SU-DHL-6 (cell line): Measurements from ENCODE around the gene MAPK8IP1.

ENCODE experiments used
- EZH2phosphoT487 ChIP-seq: fragments of 200-600 bp; sonication (generic), shearing (Covaris generic); conservative IDR thresholded peaks from 2 replicates; pipeline ENCODE4 v1.6.1; 2018; ENCODE audit warnings: mild to moderate bottlenecking, antibody characterized with exemption, low read length, moderate library complexity, mixed read lengths
- TF ChIP-seq, protein P1 (sequence below): fragments of 200-600 bp; sonication (generic); IDR thresholded peaks from one replicate; pipeline ENCODE4 v1.5.1; 2017; ENCODE audit warnings: antibody characterized with exemption, mild to moderate bottlenecking, low read length, moderate library complexity; ENCODE audit not compliant: insufficient read depth, poor library complexity, severe bottlenecking

GRCh38 chr11:45889966-45890365 lies 4.5 kb downstream of the MAPK8IP1 start:
- TF ChIP-seq, protein P1, sequence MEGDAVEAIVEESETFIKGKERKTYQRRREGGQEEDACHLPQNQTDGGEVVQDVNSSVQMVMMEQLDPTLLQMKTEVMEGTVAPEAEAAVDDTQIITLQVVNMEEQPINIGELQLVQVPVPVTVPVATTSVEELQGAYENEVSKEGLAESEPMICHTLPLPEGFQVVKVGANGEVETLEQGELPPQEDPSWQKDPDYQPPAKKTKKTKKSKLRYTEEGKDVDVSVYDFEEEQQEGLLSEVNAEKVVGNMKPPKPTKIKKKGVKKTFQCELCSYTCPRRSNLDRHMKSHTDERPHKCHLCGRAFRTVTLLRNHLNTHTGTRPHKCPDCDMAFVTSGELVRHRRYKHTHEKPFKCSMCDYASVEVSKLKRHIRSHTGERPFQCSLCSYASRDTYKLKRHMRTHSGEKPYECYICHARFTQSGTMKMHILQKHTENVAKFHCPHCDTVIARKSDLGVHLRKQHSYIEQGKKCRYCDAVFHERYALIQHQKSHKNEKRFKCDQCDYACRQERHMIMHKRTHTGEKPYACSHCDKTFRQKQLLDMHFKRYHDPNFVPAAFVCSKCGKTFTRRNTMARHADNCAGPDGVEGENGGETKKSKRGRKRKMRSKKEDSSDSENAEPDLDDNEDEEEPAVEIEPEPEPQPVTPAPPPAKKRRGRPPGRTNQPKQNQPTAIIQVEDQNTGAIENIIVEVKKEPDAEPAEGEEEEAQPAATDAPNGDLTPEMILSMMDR, result no peak
- TF ChIP-seq EZH2phosphoT487, result no peak
